HAP-1 (cell line): ENCODE results near the gene CCDC201.

ENCODE experiments used
- DNase-seq, 2 experiments: peaks; one replicate each; pipeline ENCODE4 v3.0.0-alpha.2; 2016 to 2020; ENCODE audit warnings: low spot score in 2 of 2
- H3K27me3 ChIP-seq: fragments of 250-450 bp; sonication (Bioruptor Pico); 2 replicates; pipeline ENCODE4 v1.5.1; 2020; ENCODE audit warnings: low read depth, mild to moderate bottlenecking, moderate library complexity
- H3K36me3 ChIP-seq: fragments of 250-450 bp; sonication (Bioruptor Pico); replicated peaks from 2 replicates; pipeline ENCODE4 v1.5.1; 2020; ENCODE audit warnings: mild to moderate bottlenecking
- H3K4me1 ChIP-seq: fragments of 250-450 bp; sonication (Bioruptor Pico); 2 replicates; pipeline ENCODE4 v1.5.1; 2020; ENCODE audit warnings: mild to moderate bottlenecking
- H3K4me3 ChIP-seq: fragments of 250-450 bp; sonication (Bioruptor Pico); 2 replicates; pipeline ENCODE4 v1.5.1; 2020; ENCODE audit warnings: mild to moderate bottlenecking, moderate library complexity
- H3K9me3 ChIP-seq: fragments of 250-450 bp; sonication (Bioruptor Pico); 2 replicates; pipeline ENCODE4 v1.5.1; 2020; ENCODE audit warnings: mild to moderate bottlenecking, moderate library complexity
- in situ Hi-C: fragments of 300-500 bp; cut with MboI; formaldehyde crosslinking; loops from 3 replicates; pipeline ENCODE4 v1.14.3; 2020; ENCODE audit warnings: low sequenced_read_pairs, inconsistent platforms, mixed read lengths

CCDC201 gene

DNA sequence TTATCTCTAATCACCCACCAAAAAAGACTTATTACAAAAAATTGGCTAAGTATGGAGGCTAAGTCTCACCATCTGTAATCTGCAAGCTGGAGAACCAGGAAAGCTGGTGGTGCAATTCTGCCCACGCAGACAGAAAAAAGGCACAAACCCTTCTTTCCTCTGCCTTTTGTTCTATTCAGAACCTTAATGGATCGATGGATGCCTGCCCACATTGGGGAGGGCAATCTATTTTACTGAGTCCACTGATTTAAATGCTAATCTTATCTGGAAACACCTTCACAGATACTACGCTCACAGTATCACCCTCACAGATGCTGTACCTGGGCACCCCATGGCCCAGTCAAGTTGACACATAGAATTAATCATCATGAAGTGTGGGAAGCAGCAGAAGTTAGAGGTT lies 38.0 kb upstream of the CCDC201 start:
- Histone ChIP-seq H3K36me3 (no peaks in the 10 kb centered on the region), H3K9me3 (no peaks in the 10 kb centered on the region), H3K4me1 (no peaks in the 10 kb centered on the region), H3K27me3 (0 out of 2 replicates have a peak, but pooled peaks cover 2% of the 10 kb centered on the region), H3K4me3 (no peak overlapping the region)
- DNase-seq = no peak
- in situ Hi-C loops = loop anchor here (10.0 kb wide), 1 partner anchor 1274 kb away; no protein-coding TSS in a partner anchor

DNA sequence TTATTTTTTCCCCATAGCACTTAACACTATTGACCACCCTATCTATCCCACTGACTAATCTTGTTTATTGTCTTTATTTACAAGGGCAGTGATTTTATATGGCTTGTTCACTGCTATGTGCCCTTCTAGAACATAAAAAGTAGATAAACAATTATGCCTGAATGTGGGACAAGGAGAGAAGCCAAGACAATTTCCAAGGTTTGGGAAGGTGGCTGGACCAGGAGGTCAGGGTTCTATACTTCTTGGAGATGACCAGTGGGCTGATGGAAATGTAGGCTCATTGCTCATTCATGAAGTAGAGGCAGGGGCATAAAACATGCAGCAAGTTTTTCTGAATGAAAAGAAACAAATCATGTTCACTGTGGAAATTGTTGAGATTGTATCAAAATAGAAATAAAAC lies 36.7 kb upstream of the CCDC201 start:
- no peak overlapping the region for H3K4me3 ChIP-seq
- H3K27me3 ChIP-seq = no peaks in the 10 kb centered on the region
- no peak for DNase-seq
- H3K9me3 ChIP-seq = no peaks in the 10 kb centered on the region
- in situ Hi-C loops = no loop called here
- H3K4me1 ChIP-seq = no peaks in the 10 kb centered on the region
- H3K36me3 ChIP-seq = no peaks in the 10 kb centered on the region

- H3K4me1 ChIP-seq = no peaks in the 10 kb centered on the region
- DNase-seq = no peak
- no peaks in the 10 kb centered on the region for H3K36me3 ChIP-seq
- no peaks in the 10 kb centered on the region for H3K27me3 ChIP-seq
- in situ Hi-C loops = no loop called here
- no peak overlapping the region for H3K4me3 ChIP-seq
- no peaks in the 10 kb centered on the region for H3K9me3 ChIP-seq
These were observed 29.9 kb upstream of the CCDC201 start for GRCh38 chr7:45902820-45903219.

- H3K4me3 ChIP-seq = no peak overlapping the region
- H3K27me3 ChIP-seq = no peaks in the 10 kb centered on the region
- H3K4me1 ChIP-seq = no peaks in the 10 kb centered on the region
- no peaks in the 10 kb centered on the region for H3K36me3 ChIP-seq
- DNase-seq = no peak
- in situ Hi-C loops = no loop called here
- no peaks in the 10 kb centered on the region for H3K9me3 ChIP-seq
These were observed 28.7 kb upstream of the CCDC201 start for GRCh38 chr7:45901566-45901965.

DNA sequence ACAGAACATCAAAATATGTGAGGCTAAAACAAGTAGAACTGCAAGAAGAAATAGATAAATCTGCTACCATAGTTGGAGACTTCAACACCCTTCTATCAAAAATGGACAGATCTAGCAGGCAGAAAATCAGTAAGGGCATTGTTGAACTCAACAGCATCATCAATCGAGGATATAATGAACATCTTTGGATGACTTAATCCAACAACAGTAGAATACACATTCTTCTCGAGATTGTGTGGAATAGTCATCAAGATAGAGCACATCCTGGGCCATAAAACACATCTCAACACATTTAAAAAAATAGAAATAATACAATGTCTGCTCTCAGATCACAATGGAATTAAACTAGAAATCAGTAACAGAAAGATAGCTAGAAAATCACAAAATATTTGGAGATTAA lies 25.3 kb upstream of the CCDC201 start:
- no peak for DNase-seq
- no peaks in the 10 kb centered on the region for H3K27me3 ChIP-seq
- no peak overlapping the region for H3K4me3 ChIP-seq
- H3K9me3 ChIP-seq = no peaks in the 10 kb centered on the region
- in situ Hi-C loops = no loop called here
- H3K36me3 ChIP-seq = no peaks in the 10 kb centered on the region
- H3K4me1 ChIP-seq = no peaks in the 10 kb centered on the region

- DNase-seq = no peak
- Histone ChIP-seq H3K4me1 (no peaks in the 10 kb centered on the region), H3K36me3 (no peaks in the 10 kb centered on the region), H3K4me3 (no peak overlapping the region), H3K9me3 (no peaks in the 10 kb centered on the region), H3K27me3 (no peaks in the 10 kb centered on the region)
- in situ Hi-C loops = no loop called here
These were observed 24.3 kb upstream of the CCDC201 start for GRCh38 chr7:45897042-45897690.

DNA sequence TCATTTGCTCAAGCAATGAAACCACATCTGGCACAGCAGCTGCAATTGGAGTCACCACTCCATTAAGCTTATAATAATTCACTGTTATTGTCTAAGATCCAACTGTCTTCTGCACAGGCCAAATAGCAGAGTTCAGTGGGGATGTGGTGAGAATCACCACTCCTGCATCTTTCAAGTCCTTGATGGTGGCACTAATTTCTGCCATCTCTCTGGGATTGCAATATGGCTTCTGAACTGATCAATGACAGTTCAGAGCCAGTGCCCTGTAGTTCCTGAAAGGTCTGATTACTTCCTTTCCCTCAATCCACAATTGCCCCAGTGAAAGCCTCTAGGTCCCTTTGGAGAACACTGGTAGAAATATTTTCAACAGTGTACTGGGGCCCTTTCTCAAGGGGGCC lies 21.8 kb upstream of the CCDC201 start:
- H3K9me3 ChIP-seq = no peaks in the 10 kb centered on the region
- H3K4me1 ChIP-seq = no peaks in the 10 kb centered on the region
- DNase-seq = no peak
- peaks cover under 1% of the 10 kb centered on the region; the same call in 1 of the 2 replicates for H3K27me3 ChIP-seq
- in situ Hi-C loops = no loop called here
- H3K36me3 ChIP-seq = no peaks in the 10 kb centered on the region
- no peak overlapping the region for H3K4me3 ChIP-seq

GRCh38 chr7:45893996-45894664 lies 21.2 kb upstream of the CCDC201 start:
- Histone ChIP-seq H3K27me3 (peaks cover 4% of the 10 kb centered on the region), H3K9me3 (no peaks in the 10 kb centered on the region), H3K36me3 (no peaks in the 10 kb centered on the region), H3K4me3 (no peak overlapping the region), H3K4me1 (no peaks in the 10 kb centered on the region)
- no peak for DNase-seq
- in situ Hi-C loops = no loop called here

- in situ Hi-C loops = no loop called here
These were observed 20.6 kb upstream of the CCDC201 start for GRCh38 chr7:45893374-45893995.

DNA sequence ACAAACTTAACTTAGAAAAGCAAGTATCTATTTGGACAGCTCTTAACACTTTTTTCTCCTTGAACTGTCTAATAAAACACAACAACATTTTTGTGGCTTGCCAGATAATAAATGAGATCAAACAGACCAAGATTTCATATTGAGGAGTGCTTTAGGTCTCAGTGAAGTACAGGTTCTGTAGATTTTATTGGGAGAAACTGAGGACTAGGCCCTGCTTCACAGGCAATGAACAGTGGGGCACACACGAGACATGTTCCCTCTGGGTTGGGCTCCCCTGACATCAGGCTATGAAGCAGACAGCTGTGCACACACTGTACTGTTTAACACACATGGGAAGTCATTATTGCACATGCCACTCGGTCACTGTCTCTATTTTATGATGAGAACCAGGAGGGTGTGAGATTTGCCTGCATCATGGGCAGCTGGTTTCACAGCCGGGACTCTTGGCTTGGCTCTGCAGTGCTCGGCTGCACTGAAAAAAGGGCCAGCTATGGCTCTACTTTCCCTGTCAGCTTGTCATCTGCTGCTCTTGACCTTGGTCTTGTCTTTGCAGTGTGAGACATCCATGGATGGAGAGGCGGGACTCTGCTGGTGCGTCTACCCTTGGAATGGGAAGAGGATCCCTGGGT lies 19.6 kb upstream of the CCDC201 start:
- no peak for DNase-seq
- H3K9me3 ChIP-seq = no peaks in the 10 kb centered on the region
- peaks cover 10% of the 10 kb centered on the region for H3K27me3 ChIP-seq
- H3K4me1 ChIP-seq = no peaks in the 10 kb centered on the region
- no peaks in the 10 kb centered on the region for H3K36me3 ChIP-seq
- in situ Hi-C loops = no loop called here
- no peak overlapping the region for H3K4me3 ChIP-seq

More at GRCh38 chr7:45893374-45893995, 20.6 kb upstream of the CCDC201 start:
- no peaks in the 10 kb centered on the region for H3K4me1 ChIP-seq
- no peak overlapping the region for H3K4me3 ChIP-seq
- no peaks in the 10 kb centered on the region for H3K9me3 ChIP-seq
- peaks cover 7% of the 10 kb centered on the region for H3K27me3 ChIP-seq
- no peak for DNase-seq
- H3K36me3 ChIP-seq = no peaks in the 10 kb centered on the region

DNA sequence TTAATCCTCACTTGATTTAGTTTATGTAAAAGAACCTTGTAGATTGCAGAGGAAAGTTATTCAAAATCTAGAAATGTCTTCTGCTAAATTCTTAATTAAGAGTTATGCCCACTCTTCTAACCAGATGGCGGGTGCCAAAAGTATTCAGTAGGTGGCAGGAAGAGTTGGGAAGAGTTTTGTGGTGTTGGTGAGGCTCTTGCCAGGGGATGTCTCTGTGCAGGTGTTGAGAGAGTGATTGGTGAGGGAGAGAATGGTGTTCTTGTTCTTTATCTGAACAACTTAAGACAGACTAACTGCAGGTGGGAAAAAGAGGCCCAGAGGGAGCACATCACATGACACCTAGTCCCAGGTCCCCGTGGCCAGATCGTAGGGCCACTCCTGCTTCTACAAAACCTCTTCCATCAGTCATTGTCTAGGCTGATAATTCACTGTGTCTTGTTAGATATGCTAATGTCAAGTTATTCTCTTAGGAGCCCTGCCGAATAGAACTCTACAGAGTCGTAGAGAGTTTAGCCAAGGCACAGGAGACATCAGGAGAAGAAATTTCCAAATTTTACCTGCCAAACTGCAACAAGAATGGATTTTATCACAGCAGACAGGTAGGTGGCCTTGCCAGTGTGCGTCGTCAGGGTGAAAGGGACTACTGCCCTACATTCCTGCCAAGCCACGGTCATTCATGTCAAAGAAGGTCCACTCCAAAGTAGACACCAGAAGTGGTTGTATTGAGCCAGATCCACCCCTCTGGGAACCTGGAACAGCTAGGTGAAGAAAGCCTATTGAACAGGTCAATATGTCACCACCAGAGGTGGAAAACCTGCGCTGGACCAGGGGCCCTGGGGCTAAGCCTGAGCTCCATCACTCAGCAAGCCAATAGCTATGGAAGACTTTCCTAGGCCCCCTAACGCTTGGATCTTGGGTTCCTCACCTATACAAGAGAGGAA lies 18.9 kb upstream of the CCDC201 start:
- in situ Hi-C loops = no loop called here

DNA sequence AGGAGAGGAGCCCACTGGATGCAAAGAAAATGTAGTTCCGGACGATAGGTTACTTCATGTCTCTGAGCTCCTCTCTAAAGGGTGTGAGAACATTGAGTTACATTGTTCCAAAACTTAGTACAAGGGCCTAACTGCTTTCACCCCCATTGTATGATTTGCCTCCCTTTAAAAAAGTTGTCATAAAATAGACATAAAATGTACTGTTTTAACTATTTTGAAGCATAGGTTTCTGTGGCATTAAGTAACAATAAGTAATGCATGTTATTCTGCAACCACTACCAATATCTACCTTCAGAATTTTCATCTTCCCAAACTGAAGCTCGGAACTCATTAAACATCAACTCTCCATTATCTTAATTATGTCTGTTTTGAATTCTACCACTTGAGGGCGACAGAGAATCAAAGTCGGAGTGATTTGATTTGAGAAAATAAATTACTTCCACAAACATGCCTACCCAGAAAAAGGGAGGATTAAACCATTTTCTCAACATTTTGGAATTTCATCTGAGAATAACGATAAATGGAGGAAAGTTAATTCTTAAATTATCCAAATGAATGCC lies 18.1 kb upstream of the CCDC201 start:
- Histone ChIP-seq H3K9me3 (no peaks in the 10 kb centered on the region), H3K4me3 (no peak overlapping the region), H3K27me3 (peaks cover 10% of the 10 kb centered on the region), H3K36me3 (no peaks in the 10 kb centered on the region), H3K4me1 (no peaks in the 10 kb centered on the region)
- in situ Hi-C loops = no loop called here
- peak in 1 of 2 experiments; percentile 13 for DNase-seq

More for the DNA sequence above, 18.9 kb upstream of the CCDC201 start:
- H3K9me3 ChIP-seq = no peaks in the 10 kb centered on the region
- H3K36me3 ChIP-seq = no peaks in the 10 kb centered on the region
- no peak for DNase-seq
- H3K4me1 ChIP-seq = no peaks in the 10 kb centered on the region
- no peak overlapping the region for H3K4me3 ChIP-seq
- H3K27me3 ChIP-seq = peaks cover 10% of the 10 kb centered on the region
